ENCODE results near the gene MRAP2.
"Not testable (repeated sequence)": the region's sequence is repeated elsewhere in the genome, so short reads cannot be mapped to it uniquely, and the experiment has no call there.

Gene MRAP2

GRCh38 chr6:84081222-84081621 is 47.6 kb downstream of the MRAP2 start:
- no peak for DNase-seq

- no peak for DNase-seq
Observed at GRCh38 chr6:84082689-84083265, 49.2 kb downstream of the MRAP2 start.

GRCh38 chr6:84084705-84085104 is 51.1 kb downstream of the MRAP2 start:
- DNase-seq = not testable (repeated sequence)

GRCh38 chr6:84086056-84086455 is 52.5 kb downstream of the MRAP2 start:
- no peak for DNase-seq

GRCh38 chr6:84086545-84087429 is 53.2 kb downstream of the MRAP2 start:
- no peak for DNase-seq

- no peak for DNase-seq
Observed at GRCh38 chr6:84089081-84089480, 55.5 kb downstream of the MRAP2 start.

GRCh38 chr6:84089552-84089951 is 56.0 kb downstream of the MRAP2 start:
- no peak for DNase-seq

GRCh38 chr6:84093441-84094435 is 60.2 kb downstream of the MRAP2 start:
- peak; percentile 1 for DNase-seq

GRCh38 chr6:84095156-84095555 is 61.6 kb downstream of the MRAP2 start:
- DNase-seq = no peak

GRCh38 chr6:84103029-84103428 is 69.5 kb downstream of the MRAP2 start:
- DNase-seq = no peak

GRCh38 chr6:84105215-84105924 is 71.8 kb downstream of the MRAP2 start:
- DNase-seq = not testable (repeated sequence)

- DNase-seq = no peak
Observed at GRCh38 chr6:84107495-84107894, 73.9 kb downstream of the MRAP2 start.

- not testable (repeated sequence) for DNase-seq
Observed at GRCh38 chr6:84111351-84111750, 77.8 kb downstream of the MRAP2 start.

GRCh38 chr6:84114933-84115594 is 81.5 kb downstream of the MRAP2 start:
- DNase-seq = not testable (repeated sequence)

- DNase-seq = no peak
Observed at GRCh38 chr6:84118191-84118590, 84.6 kb downstream of the MRAP2 start.

- no peak for DNase-seq
Observed at GRCh38 chr6:84119277-84119676, 85.7 kb downstream of the MRAP2 start.

GRCh38 chr6:84123186-84123585 is 89.6 kb downstream of the MRAP2 start:
- no peak for DNase-seq

GRCh38 chr6:84129588-84129987 is 96.0 kb downstream of the MRAP2 start:
- not testable (repeated sequence) for DNase-seq

- DNase-seq = not testable (repeated sequence)
Observed at GRCh38 chr6:84133385-84133784, 99.8 kb downstream of the MRAP2 start.

GRCh38 chr6:84135291-84135690 is 101.7 kb downstream of the MRAP2 start:
- DNase-seq = no peak

GRCh38 chr6:84136364-84137050 is 102.9 kb downstream of the MRAP2 start:
- DNase-seq = no peak

Measured in GOT3 (cell line).